Endodermal cell (in vitro differentiated cells): ENCODE data around the gene BTN1A1. TPM values are rescaled to one million over a fixed set of nuclear protein-coding genes. Genes with fewer than 3 reads are reported as not detected.
A peak's percentile ranks its signal among the peaks of the same experiment; 100 is the strongest.

ENCODE experiments used
- DNase-seq: peaks from one replicate; pipeline ENCODE4 v3.0.0-alpha.2; 2017
- H3K27ac ChIP-seq: 2 replicates; pipeline ENCODE4 v1.5.1; 2013; ENCODE audit warnings: mild to moderate bottlenecking, low read depth, low read length, moderate library complexity
- H3K27me3 ChIP-seq: 2 replicates; pipeline ENCODE4 v1.6.1; 2013; ENCODE audit warnings: mild to moderate bottlenecking, low read length, moderate library complexity; ENCODE audit not compliant: insufficient read depth, control insufficient read depth, poor library complexity, severe bottlenecking
- H3K36me3 ChIP-seq: 2 replicates; pipeline ENCODE4 v1.7.0; 2013; ENCODE audit warnings: mild to moderate bottlenecking, low read length, moderate library complexity; ENCODE audit not compliant: control insufficient read depth, insufficient read depth
- H3K4me1 ChIP-seq: one replicate; pipeline ENCODE4 v1.7.0; 2013; ENCODE audit warnings: low read length; ENCODE audit not compliant: control insufficient read depth, insufficient read depth
- H3K4me3 ChIP-seq: 2 replicates; pipeline ENCODE4 v1.5.1; 2013; ENCODE audit warnings: mild to moderate bottlenecking, low read length, moderate library complexity
- H3K9ac ChIP-seq: 2 replicates; pipeline ENCODE4 v1.6.1; 2013; ENCODE audit warnings: mild to moderate bottlenecking, low read length, moderate library complexity; ENCODE audit not compliant: poor library complexity, severe bottlenecking; ENCODE audit errors: extremely low read depth
- H3K9me3 ChIP-seq: 2 replicates; pipeline ENCODE4 v1.6.1; 2013; ENCODE audit warnings: mild to moderate bottlenecking, low read length, moderate library complexity; ENCODE audit not compliant: control insufficient read depth
- H3K27ac Mint-ChIP-seq: 2 replicates; pipeline ENCODE4 v1.8.0; 2020; ENCODE audit warnings: mixed read lengths
- H3K27me3 Mint-ChIP-seq: 2 replicates; pipeline ENCODE4 v1.8.0; 2021; ENCODE audit warnings: mild to moderate bottlenecking, mixed read lengths; ENCODE audit not compliant: insufficient read depth
- H3K36me3 Mint-ChIP-seq: 2 replicates; pipeline ENCODE4 v1.8.0; 2020; ENCODE audit warnings: low read depth, mixed read lengths
- H3K4me1 Mint-ChIP-seq: 2 replicates; pipeline ENCODE4 v1.8.0; 2020; ENCODE audit warnings: mixed read lengths
- H3K4me3 Mint-ChIP-seq: 2 replicates; pipeline ENCODE4 v1.8.0; 2020; ENCODE audit warnings: mild to moderate bottlenecking, moderate library complexity, mixed read lengths
- H3K9me3 Mint-ChIP-seq: 2 replicates; pipeline ENCODE4 v1.8.0; 2020; ENCODE audit warnings: mild to moderate bottlenecking, mixed read lengths
- WGBS, 2 experiments: methylation state at CpG; one replicate each; pipeline versions ENCODE4 v1.1.5 to v1.1.7; 2013; ENCODE audit warnings: missing lambda C conversion rate in 2 of 2, mixed read lengths in 1 of 2; ENCODE audit not compliant: insufficient coverage in 1 of 2, insufficient read length in 1 of 2; 5-methylcytosine and 5-hydroxymethylcytosine counted together
- total RNA-seq, 2 donors: library from RNA; stranded (reverse); fragmentation: NEBNext Ultra II Directional in 1 of 2; extraction: Animal tissue kit (Norgen Biotek cat#: 25700) in 1 of 2; gene quantifications; 2 replicates in 1 of 2; 3 replicates in 1 of 2; pipeline ENCODE4 v1.2.1, GENCODE V29; 2021
- TF ChIP-seq, protein P1 (sequence below): fragments of 200-600 bp; sonication (generic); conservative IDR thresholded peaks from 2 replicates; pipeline ENCODE4 v1.5.0; 2021; ENCODE audit warnings: antibody characterized with exemption, mild to moderate bottlenecking

Gene BTN1A1
- total RNA-seq, 2 donors from 2014 or later, result 0.11 TPM; not detected in 1

DNA sequence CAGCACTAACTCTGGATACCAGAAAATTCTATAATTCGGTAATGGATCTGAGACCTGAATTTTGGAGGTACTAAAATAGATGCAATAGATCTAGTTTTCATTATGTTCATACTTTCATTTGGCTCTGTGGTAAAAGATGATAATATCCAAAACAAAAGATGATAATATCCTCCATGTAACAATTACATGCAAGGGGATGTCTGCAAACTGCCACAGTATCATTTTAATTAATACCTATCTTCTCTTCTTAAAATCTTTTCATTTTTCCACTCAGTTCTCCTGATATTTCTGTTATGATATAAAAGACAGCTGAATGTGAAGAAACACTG lies 26.7 kb upstream of the BTN1A1 start:
- Histone ChIP-seq H3K4me3 (no peak overlapping the region), H3K27me3 (no peaks in the 10 kb centered on the region), H3K9ac (no peak overlapping the region), H3K9me3 (peaks cover 16% of the 10 kb centered on the region), H3K4me1 (no peaks in the 10 kb centered on the region), H3K27ac (no peak overlapping the region), H3K36me3 (peaks cover 13% of the 10 kb centered on the region)
- peaks cover 2% of the 10 kb centered on the region for H3K27me3 Mint-ChIP-seq
- H3K27ac Mint-ChIP-seq, result no peak overlapping the region
- peaks cover 15% of the 10 kb centered on the region for H3K36me3 Mint-ChIP-seq
- peak overlapping the region; percentile 43 for H3K4me3 Mint-ChIP-seq
- TF ChIP-seq, protein P1, sequence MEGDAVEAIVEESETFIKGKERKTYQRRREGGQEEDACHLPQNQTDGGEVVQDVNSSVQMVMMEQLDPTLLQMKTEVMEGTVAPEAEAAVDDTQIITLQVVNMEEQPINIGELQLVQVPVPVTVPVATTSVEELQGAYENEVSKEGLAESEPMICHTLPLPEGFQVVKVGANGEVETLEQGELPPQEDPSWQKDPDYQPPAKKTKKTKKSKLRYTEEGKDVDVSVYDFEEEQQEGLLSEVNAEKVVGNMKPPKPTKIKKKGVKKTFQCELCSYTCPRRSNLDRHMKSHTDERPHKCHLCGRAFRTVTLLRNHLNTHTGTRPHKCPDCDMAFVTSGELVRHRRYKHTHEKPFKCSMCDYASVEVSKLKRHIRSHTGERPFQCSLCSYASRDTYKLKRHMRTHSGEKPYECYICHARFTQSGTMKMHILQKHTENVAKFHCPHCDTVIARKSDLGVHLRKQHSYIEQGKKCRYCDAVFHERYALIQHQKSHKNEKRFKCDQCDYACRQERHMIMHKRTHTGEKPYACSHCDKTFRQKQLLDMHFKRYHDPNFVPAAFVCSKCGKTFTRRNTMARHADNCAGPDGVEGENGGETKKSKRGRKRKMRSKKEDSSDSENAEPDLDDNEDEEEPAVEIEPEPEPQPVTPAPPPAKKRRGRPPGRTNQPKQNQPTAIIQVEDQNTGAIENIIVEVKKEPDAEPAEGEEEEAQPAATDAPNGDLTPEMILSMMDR, result no peak
- no peak for DNase-seq
- 83 to 100% methylated on average over 1 of the region's 1 CpG for WGBS, 2 experiments
- H3K4me1 Mint-ChIP-seq, result peaks cover 17% of the 10 kb centered on the region
- H3K9me3 Mint-ChIP-seq, result peaks cover 6% of the 10 kb centered on the region

DNA sequence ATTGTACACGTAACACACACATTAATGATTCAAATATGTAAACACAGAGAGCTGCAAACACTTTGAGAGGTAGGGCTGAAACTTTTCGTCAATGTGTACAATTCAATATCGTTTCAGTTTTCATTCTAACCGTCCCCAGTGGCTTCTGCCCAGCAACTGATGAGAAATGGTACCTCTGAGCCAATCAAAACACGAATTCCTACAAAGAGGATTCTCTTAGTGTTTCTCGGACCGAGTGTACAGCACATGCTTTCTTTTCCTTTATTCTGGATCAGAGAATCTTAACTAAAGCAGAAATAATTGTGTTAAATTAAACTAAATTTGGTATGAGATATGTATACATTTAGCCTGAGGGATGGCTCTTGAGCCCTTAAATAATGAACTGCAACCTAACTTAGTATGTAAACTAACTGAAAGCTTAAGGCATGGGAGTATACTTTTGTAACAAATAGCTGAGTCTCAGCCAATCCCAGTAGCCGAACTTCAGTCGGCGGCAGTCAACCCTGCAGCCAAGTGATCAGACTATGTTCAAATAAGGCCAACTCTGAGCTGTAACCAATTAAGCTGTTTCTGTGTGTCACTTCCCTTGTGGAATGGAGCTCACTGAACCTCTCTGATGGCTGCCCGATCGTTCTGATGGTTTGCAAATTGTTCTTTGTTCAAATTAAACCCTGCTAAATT lies 26.2 kb upstream of the BTN1A1 start:
- Mint-ChIP-seq H3K27me3 (peaks cover 2% of the 10 kb centered on the region), H3K9me3 (peaks cover 6% of the 10 kb centered on the region), H3K4me1 (peaks cover 17% of the 10 kb centered on the region), H3K36me3 (peaks cover 10% of the 10 kb centered on the region), H3K27ac (peak overlapping the region; percentile 83), H3K4me3 (peak overlapping the region; percentile 43)
- TF ChIP-seq, protein P1, result no peak
- H3K9ac ChIP-seq, result no peak overlapping the region
- peak; percentile 74 for DNase-seq
- H3K9me3 ChIP-seq, result peaks cover 16% of the 10 kb centered on the region
- no peak overlapping the region for H3K4me3 ChIP-seq
- H3K27me3 ChIP-seq, result no peaks in the 10 kb centered on the region
- no peaks in the 10 kb centered on the region for H3K4me1 ChIP-seq
- peaks cover 8% of the 10 kb centered on the region for H3K36me3 ChIP-seq
- 83 to 84% methylated on average over 9 to 12 of the region's 12 CpGs for WGBS, 2 experiments
- H3K27ac ChIP-seq, result peak overlapping the region; percentile 47

DNA sequence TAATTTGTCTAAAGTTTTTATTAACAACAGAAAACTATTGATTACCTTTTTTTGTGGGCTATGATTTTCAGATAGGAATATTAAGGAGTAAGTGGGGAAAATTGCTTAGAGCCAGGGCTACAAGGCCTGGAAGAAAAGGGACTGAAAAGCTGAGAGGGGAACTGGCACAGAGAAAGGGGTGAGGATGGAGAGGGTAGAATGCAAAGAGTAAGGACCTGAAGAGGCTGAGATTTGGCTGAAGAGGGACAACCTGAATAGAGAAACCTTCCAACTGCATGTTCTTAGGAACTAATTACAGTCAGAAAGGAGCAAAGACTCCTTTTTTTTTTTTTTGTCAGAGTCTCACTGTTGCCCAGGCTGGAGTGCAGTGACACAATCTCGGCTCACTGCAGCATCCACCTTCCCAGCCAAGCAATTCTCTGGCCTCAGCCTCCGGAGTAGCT lies 25.6 kb upstream of the BTN1A1 start:
- Mint-ChIP-seq H3K27ac (peak overlapping the region; percentile 83), H3K36me3 (peaks cover 7% of the 10 kb centered on the region), H3K9me3 (peaks cover 6% of the 10 kb centered on the region), H3K27me3 (peaks cover 3% of the 10 kb centered on the region), H3K4me1 (peaks cover 17% of the 10 kb centered on the region), H3K4me3 (peak overlapping the region; percentile 43)
- WGBS, 2 experiments, result 82 to 89% methylated on average over 2 of the region's 2 CpGs
- no peaks in the 10 kb centered on the region for H3K27me3 ChIP-seq
- H3K9me3 ChIP-seq, result peaks cover 16% of the 10 kb centered on the region
- no peak overlapping the region for H3K4me3 ChIP-seq
- TF ChIP-seq, protein P1, result no peak
- DNase-seq, result no peak
- H3K36me3 ChIP-seq, result peaks cover 4% of the 10 kb centered on the region
- no peak overlapping the region for H3K9ac ChIP-seq
- H3K4me1 ChIP-seq, result no peaks in the 10 kb centered on the region
- H3K27ac ChIP-seq, result peak overlapping the region; percentile 47
